Adrenal gland (tissue), 5 donors: ENCODE measurements around the gene TEKT5.

Experiments used
- POLR2A ChIP-seq, 2 donors: fragments of 450-650 bp; IDR thresholded peaks; one replicate each; pipeline ENCODE4 v1.6.1; 2017; ENCODE audit warnings: antibody characterized with exemption in 2 of 2, mild to moderate bottlenecking in 2 of 2, moderate library complexity in 1 of 2
- TF ChIP-seq, protein P1 (sequence below), 6 experiments: fragments of 450-650 bp in 4 of 6; fragments of 200-600 bp in 2 of 6; sonication (generic) in 1 of 6; IDR thresholded peaks; 1 replicate in 5 of 6; 2 replicates in 1 of 6; pipeline versions ENCODE4 v1.5.1 to v1.8.0; 2016 to 2021; ENCODE audit warnings: antibody characterized with exemption in 6 of 6, mild to moderate bottlenecking in 2 of 6, moderate library complexity in 1 of 6
- donor health status: DM: no; HTN: no; CAD: no.

GRCh38 chr16:10623059-10623458, 71.7 kb downstream of the TEKT5 start:
- TF ChIP-seq POLR2A (IDR thresholded peaks at IDR 0.05) = no peak
- TF ChIP-seq, protein P1, sequence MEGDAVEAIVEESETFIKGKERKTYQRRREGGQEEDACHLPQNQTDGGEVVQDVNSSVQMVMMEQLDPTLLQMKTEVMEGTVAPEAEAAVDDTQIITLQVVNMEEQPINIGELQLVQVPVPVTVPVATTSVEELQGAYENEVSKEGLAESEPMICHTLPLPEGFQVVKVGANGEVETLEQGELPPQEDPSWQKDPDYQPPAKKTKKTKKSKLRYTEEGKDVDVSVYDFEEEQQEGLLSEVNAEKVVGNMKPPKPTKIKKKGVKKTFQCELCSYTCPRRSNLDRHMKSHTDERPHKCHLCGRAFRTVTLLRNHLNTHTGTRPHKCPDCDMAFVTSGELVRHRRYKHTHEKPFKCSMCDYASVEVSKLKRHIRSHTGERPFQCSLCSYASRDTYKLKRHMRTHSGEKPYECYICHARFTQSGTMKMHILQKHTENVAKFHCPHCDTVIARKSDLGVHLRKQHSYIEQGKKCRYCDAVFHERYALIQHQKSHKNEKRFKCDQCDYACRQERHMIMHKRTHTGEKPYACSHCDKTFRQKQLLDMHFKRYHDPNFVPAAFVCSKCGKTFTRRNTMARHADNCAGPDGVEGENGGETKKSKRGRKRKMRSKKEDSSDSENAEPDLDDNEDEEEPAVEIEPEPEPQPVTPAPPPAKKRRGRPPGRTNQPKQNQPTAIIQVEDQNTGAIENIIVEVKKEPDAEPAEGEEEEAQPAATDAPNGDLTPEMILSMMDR (IDR thresholded peaks at IDR 0.05) = no peak
